Karpas-422 (cell line): ENCODE results near the gene AOPEP. TPM values are rescaled to one million over a fixed set of nuclear protein-coding genes. Genes with fewer than 3 reads are reported as not detected.

ENCODE experiments used
- DNase-seq: peaks from one replicate; pipeline ENCODE4 v3.0.0-alpha.2; 2015
- H2AFZ ChIP-seq: fragments of 200-600 bp; sonication (generic); 2 replicates; pipeline ENCODE4 v1.6.1; 2014; ENCODE audit warnings: antibody characterized with exemption, low read length, mixed read lengths
- H3K27ac ChIP-seq: fragments of 200-600 bp; sonication (generic); 2 replicates; pipeline ENCODE4 v1.5.1; 2014; ENCODE audit warnings: mild to moderate bottlenecking, low read length, moderate library complexity
- H3K27me3 ChIP-seq: fragments of 200-600 bp; sonication (generic); 2 replicates; pipeline ENCODE4 v1.6.1; 2014; ENCODE audit warnings: low read length, mixed read lengths
- H3K36me3 ChIP-seq: fragments of 200-600 bp; sonication (generic); 2 replicates; pipeline ENCODE4 v1.6.1; 2014; ENCODE audit warnings: low read length, mixed read lengths; ENCODE audit not compliant: insufficient read depth
- H3K4me1 ChIP-seq: fragments of 200-600 bp; sonication (generic); 2 replicates; pipeline ENCODE4 v1.6.1; 2014; ENCODE audit warnings: mild to moderate bottlenecking, low read length, mixed read lengths
- H3K4me2 ChIP-seq: fragments of 200-600 bp; sonication (generic); 2 replicates; pipeline ENCODE4 v1.6.1; 2014; ENCODE audit warnings: low read length, low read depth, mild to moderate bottlenecking; ENCODE audit not compliant: poor library complexity, severe bottlenecking
- H3K4me3 ChIP-seq: fragments of 200-600 bp; sonication (generic); 2 replicates; pipeline ENCODE4 v1.5.1; 2014; ENCODE audit warnings: mild to moderate bottlenecking, antibody characterized with exemption, low read length, mixed read lengths
- H3K79me2 ChIP-seq: fragments of 200-600 bp; sonication (generic); 2 replicates; pipeline ENCODE4 v1.6.1; 2014; ENCODE audit warnings: mild to moderate bottlenecking, low read length, mixed read lengths
- H3K9ac ChIP-seq: fragments of 200-600 bp; sonication (generic); 2 replicates; pipeline ENCODE4 v1.6.0; 2014; ENCODE audit warnings: low read length
- H3K9me2 ChIP-seq: fragments of 200-600 bp; sonication (generic), shearing (Covaris generic); replicated peaks from 2 replicates; pipeline ENCODE4 v1.6.0; 2014; ENCODE audit warnings: mild to moderate bottlenecking, low read length, moderate library complexity; ENCODE audit not compliant: insufficient read depth
- H3K9me3 ChIP-seq: fragments of 300-700, 200-600 bp; sonication (generic); 2 replicates; pipeline ENCODE4 v1.6.1; 2014; ENCODE audit warnings: low read length, mixed read lengths
- H4K20me1 ChIP-seq: fragments of 200-600 bp; sonication (generic); 2 replicates; pipeline ENCODE4 v1.6.1; 2014; ENCODE audit warnings: mild to moderate bottlenecking, antibody characterized with exemption, low read length, low read depth; ENCODE audit not compliant: insufficient read depth
- total RNA-seq: library from RNA; depleted of rRNA; stranded (reverse); fragments of >200 nt; shearing (Covaris generic); gene quantifications from 2 replicates; pipeline ENCODE4 v1.2.3, GENCODE V29; 2014; ENCODE audit warnings: low replicate concordance

The AOPEP gene
- total RNA-seq, 1 experiment from 2014 or later, result 22.7 TPM

GRCh38 chr9:95074632-95075031 lies 348.1 kb downstream of the AOPEP start:
- H3K79me2 ChIP-seq, result no peaks in the 10 kb centered on the region

DNA sequence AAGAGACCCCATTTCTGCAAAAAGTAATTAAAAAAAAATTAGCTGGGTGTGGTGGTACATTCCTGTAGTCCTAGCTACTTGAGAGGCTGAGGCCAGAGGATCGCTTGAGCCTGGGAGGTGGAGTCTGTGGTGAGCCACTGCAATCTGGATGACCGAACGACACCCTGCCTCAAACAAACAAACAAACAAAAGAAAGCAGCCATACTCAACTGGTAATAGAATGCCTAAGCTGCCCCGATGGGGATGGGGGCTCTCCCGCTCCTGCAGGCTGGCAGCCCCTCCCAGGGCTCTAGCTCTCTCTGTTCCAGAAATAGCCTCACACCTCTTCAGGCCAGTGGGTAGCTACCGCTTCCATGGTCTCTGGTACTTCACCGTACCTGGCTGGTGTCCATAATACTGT lies 349.2 kb downstream of the AOPEP start:
- Histone ChIP-seq H3K9me2 (no peaks in the 10 kb centered on the region), H3K9ac (no peak overlapping the region), H4K20me1 (no peaks in the 10 kb centered on the region), H2AFZ (no peak overlapping the region), H3K4me3 (no peak overlapping the region), H3K4me2 (no peak overlapping the region), H3K79me2 (no peaks in the 10 kb centered on the region), H3K27ac (no peak overlapping the region), H3K27me3 (no peaks in the 10 kb centered on the region), H3K9me3 (no peaks in the 10 kb centered on the region), H3K4me1 (no peaks in the 10 kb centered on the region), H3K36me3 (no peaks in the 10 kb centered on the region)
- DNase-seq, result no peak

More at GRCh38 chr9:95074632-95075031, 348.1 kb downstream of the AOPEP start:
- Histone ChIP-seq H3K27ac (no peak overlapping the region), H3K4me3 (no peak overlapping the region), H3K9ac (no peak overlapping the region), H2AFZ (no peak overlapping the region), H3K4me1 (no peaks in the 10 kb centered on the region), H3K9me3 (no peaks in the 10 kb centered on the region), H3K36me3 (no peaks in the 10 kb centered on the region), H3K9me2 (no peaks in the 10 kb centered on the region), H4K20me1 (no peaks in the 10 kb centered on the region), H3K4me2 (no peak overlapping the region), H3K27me3 (no peaks in the 10 kb centered on the region)
- DNase-seq, result no peak

GRCh38 chr9:95076696-95077052 lies 350.2 kb downstream of the AOPEP start:
- H3K9me3 ChIP-seq, result no peaks in the 10 kb centered on the region
- no peak overlapping the region for H3K27ac ChIP-seq
- H3K27me3 ChIP-seq, result no peaks in the 10 kb centered on the region
- no peak for DNase-seq
- H2AFZ ChIP-seq, result no peak overlapping the region
- no peaks in the 10 kb centered on the region for H3K9me2 ChIP-seq
- no peaks in the 10 kb centered on the region for H3K36me3 ChIP-seq
- no peak overlapping the region for H3K4me3 ChIP-seq
- no peak overlapping the region for H3K4me2 ChIP-seq
- H4K20me1 ChIP-seq, result no peaks in the 10 kb centered on the region
- no peaks in the 10 kb centered on the region for H3K4me1 ChIP-seq
- H3K9ac ChIP-seq, result no peak overlapping the region
- no peaks in the 10 kb centered on the region for H3K79me2 ChIP-seq

DNA sequence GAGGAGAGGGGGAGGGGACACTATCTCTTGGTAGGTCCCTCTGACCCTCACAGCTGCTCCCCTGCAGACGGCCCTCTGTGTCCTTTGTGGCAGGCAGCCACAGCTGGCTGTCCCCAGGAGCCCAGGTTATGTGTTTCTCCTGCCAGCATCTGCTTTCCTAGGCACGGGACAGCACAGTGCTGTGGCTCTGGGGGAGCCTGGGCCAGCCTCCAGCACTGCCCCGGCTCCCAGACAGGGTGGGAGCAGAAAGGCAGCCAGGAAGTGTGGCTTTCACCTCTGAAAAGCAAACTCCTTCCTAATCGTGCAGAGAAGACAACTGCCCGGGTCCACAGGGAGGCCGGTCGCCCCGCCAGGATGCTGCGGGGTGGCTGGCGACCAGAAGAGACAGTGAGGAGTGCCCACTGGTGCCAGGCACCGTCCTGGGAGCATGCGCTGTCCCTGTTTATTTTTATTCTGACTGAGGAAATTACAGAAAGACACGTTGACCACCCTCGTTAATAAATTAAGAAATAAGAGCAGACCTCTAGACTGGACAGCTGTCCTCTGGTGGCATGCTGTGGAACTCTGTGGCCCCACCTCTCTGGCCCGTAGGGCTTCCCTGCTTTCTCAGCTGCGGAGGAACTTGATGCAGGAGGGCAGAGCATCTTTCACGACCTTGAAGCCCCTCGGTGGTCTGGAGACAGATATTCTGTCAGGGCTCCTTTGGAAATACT lies 350.7 kb downstream of the AOPEP start:
- Histone ChIP-seq H3K9me2 (no peaks in the 10 kb centered on the region), H3K9ac (no peak overlapping the region), H3K27me3 (no peaks in the 10 kb centered on the region)

GRCh38 chr9:95077766-95078370 lies 351.4 kb downstream of the AOPEP start:
- Histone ChIP-seq H3K4me3 (no peak overlapping the region), H3K36me3 (no peaks in the 10 kb centered on the region), H3K9me3 (no peaks in the 10 kb centered on the region), H3K4me2 (no peak overlapping the region), H2AFZ (no peak overlapping the region), H3K27me3 (no peaks in the 10 kb centered on the region), H4K20me1 (no peaks in the 10 kb centered on the region), H3K9ac (no peak overlapping the region), H3K9me2 (no peaks in the 10 kb centered on the region), H3K4me1 (no peaks in the 10 kb centered on the region), H3K79me2 (no peaks in the 10 kb centered on the region), H3K27ac (no peak overlapping the region)
- DNase-seq, result no peak

More for the DNA sequence above, 350.7 kb downstream of the AOPEP start:
- Histone ChIP-seq H3K36me3 (no peaks in the 10 kb centered on the region), H4K20me1 (no peaks in the 10 kb centered on the region), H3K79me2 (no peaks in the 10 kb centered on the region), H3K4me2 (no peak overlapping the region), H3K27ac (no peak overlapping the region), H3K4me3 (no peak overlapping the region), H3K4me1 (no peaks in the 10 kb centered on the region), H2AFZ (no peak overlapping the region), H3K9me3 (no peaks in the 10 kb centered on the region)
- no peak for DNase-seq

GRCh38 chr9:95078511-95078910 lies 352.0 kb downstream of the AOPEP start:
- Histone ChIP-seq H3K27me3 (no peaks in the 10 kb centered on the region), H3K9me3 (no peaks in the 10 kb centered on the region), H3K4me1 (no peaks in the 10 kb centered on the region), H3K36me3 (no peaks in the 10 kb centered on the region), H3K9ac (no peak overlapping the region), H3K4me2 (no peak overlapping the region), H3K79me2 (no peaks in the 10 kb centered on the region), H3K9me2 (no peaks in the 10 kb centered on the region), H3K4me3 (no peak overlapping the region), H3K27ac (no peak overlapping the region), H2AFZ (no peak overlapping the region), H4K20me1 (no peaks in the 10 kb centered on the region)
- DNase-seq, result no peak

DNA sequence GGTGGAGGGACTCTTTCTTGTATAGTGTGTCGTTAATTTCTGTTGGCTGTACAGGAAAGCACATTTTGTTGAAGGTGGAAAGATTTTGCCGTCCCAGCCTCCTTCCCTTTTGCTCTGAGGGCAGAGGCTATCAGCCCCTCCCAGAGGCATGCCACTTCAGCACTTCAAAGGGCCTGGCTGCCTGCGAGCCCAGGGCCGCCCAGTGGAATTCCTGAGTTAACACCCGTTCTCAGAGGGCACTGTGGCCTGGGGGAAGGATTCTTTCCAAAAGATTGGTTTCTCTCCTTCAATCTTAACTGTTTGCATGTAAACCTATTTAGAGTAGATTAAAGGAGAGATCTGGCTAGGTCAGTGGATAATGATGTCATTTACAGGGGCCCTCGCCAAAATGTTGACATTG lies 352.4 kb downstream of the AOPEP start:
- no peaks in the 10 kb centered on the region for H3K36me3 ChIP-seq
- H3K9ac ChIP-seq, result no peak overlapping the region
- no peaks in the 10 kb centered on the region for H3K9me2 ChIP-seq
- no peak overlapping the region for H3K4me2 ChIP-seq
- H3K4me1 ChIP-seq, result no peaks in the 10 kb centered on the region
- no peak overlapping the region for H2AFZ ChIP-seq
- no peaks in the 10 kb centered on the region for H3K27me3 ChIP-seq
- no peak overlapping the region for H3K4me3 ChIP-seq
- H4K20me1 ChIP-seq, result no peaks in the 10 kb centered on the region
- H3K27ac ChIP-seq, result no peak overlapping the region
- no peaks in the 10 kb centered on the region for H3K9me3 ChIP-seq
- H3K79me2 ChIP-seq, result no peaks in the 10 kb centered on the region
- DNase-seq, result no peak

- no peaks in the 10 kb centered on the region for H4K20me1 ChIP-seq
Measured at GRCh38 chr9:95079461-95079860, 353.0 kb downstream of the AOPEP start.

More at GRCh38 chr9:95079461-95079860, 353.0 kb downstream of the AOPEP start:
- Histone ChIP-seq H3K4me2 (no peak overlapping the region), H2AFZ (no peak overlapping the region), H3K4me3 (no peak overlapping the region), H3K36me3 (no peaks in the 10 kb centered on the region), H3K4me1 (no peaks in the 10 kb centered on the region), H3K27me3 (no peaks in the 10 kb centered on the region), H3K9me3 (no peaks in the 10 kb centered on the region), H3K9ac (no peak overlapping the region), H3K9me2 (no peaks in the 10 kb centered on the region), H3K79me2 (no peaks in the 10 kb centered on the region), H3K27ac (no peak overlapping the region)
- DNase-seq, result no peak
